ENCODE results near the gene KCNA3.

- TF ChIP-seq RFX5 (IDR thresholded peaks at IDR 0.05; ENCODE audit: low read depth, low read length) (no peak), RAD21 (IDR thresholded peaks at IDR 0.05; ENCODE audit: low read length) (no peak), USF2 (IDR thresholded peaks at IDR 0.05; ENCODE audit: low read depth, low read length) (no peak), POLR2A (IDR thresholded peaks at IDR 0.05; ENCODE audit: low read depth, low read length) (no peak), FOS (IDR thresholded peaks at IDR 0.05; ENCODE audit: low read depth, low read length) (no peak), CEBPB (IDR thresholded peaks at IDR 0.05; ENCODE audit: low read depth, low read length) (no peak), BHLHE40 (IDR thresholded peaks at IDR 0.05; ENCODE audit: low read depth, low read length) (no peak), SMC3 (IDR thresholded peaks at IDR 0.05; ENCODE audit: low read depth, low read length) (no peak), CHD1 (IDR thresholded peaks at IDR 0.05; ENCODE audit: low read depth, low read length) (no peak), MXI1 (IDR thresholded peaks at IDR 0.05; ENCODE audit: borderline replicate concordance, low read depth, low read length) (no peak), NFE2L2 (IDR thresholded peaks at IDR 0.05; ENCODE audit: low read depth, low read length) (no peak), MAFK (IDR thresholded peaks at IDR 0.05; ENCODE audit: low read depth, low read length) (no peak), RCOR1 (IDR thresholded peaks at IDR 0.05; ENCODE audit: insufficient replicate concordance, low read length) (no peak)
- TF ChIP-seq, protein P1, sequence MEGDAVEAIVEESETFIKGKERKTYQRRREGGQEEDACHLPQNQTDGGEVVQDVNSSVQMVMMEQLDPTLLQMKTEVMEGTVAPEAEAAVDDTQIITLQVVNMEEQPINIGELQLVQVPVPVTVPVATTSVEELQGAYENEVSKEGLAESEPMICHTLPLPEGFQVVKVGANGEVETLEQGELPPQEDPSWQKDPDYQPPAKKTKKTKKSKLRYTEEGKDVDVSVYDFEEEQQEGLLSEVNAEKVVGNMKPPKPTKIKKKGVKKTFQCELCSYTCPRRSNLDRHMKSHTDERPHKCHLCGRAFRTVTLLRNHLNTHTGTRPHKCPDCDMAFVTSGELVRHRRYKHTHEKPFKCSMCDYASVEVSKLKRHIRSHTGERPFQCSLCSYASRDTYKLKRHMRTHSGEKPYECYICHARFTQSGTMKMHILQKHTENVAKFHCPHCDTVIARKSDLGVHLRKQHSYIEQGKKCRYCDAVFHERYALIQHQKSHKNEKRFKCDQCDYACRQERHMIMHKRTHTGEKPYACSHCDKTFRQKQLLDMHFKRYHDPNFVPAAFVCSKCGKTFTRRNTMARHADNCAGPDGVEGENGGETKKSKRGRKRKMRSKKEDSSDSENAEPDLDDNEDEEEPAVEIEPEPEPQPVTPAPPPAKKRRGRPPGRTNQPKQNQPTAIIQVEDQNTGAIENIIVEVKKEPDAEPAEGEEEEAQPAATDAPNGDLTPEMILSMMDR (conservative IDR thresholded peaks at IDR 0.05; ENCODE audit: low read depth, low read length), result no peak
Observed at GRCh38 chr1:110702260-110702659, 27.5 kb upstream of the KCNA3 start.
